Pancreas (tissue), 8 donors: ENCODE measurements around the gene DUOX2. TPM values are rescaled to one million over a fixed set of nuclear protein-coding genes. Genes with fewer than 3 reads are reported as not detected.

Experiments
- polyA plus RNA-seq, 2 donors: library from polyadenylated mRNA; stranded (reverse); fragments of 200-250 nt; gene quantifications; one replicate each; pipeline ENCODE4 v1.2.3, GENCODE V29; 2013
- total RNA-seq, 6 donors: library from RNA; stranded (reverse); fragmentation: NEBNext Ultra II Directional in 4 of 6; extraction: Animal tissue kit (Norgen Biotek cat#: 25700) in 4 of 6; gene quantifications; one replicate each; pipeline versions ENCODE4 v1.2.1 to v1.2.4, GENCODE V29; 2021 to 2023
- donor health status: healthy with polysubstance abuse.
- donor health status: DM: no; HTN: no; CAD: no; lungs with moderate emphysema.
- donor health status: DM: no; HTN: no; CAD: no.
- donor health status: Bipolar disorder and iron deficiency.
- donor health status: DM: yes; HTN: yes; CAD: no.
- donor health status: DM: no; HTN: no; CAD: no.
- donor health status: DM: no; HTN: no; CAD: no.
- donor health status: DM: yes; HTN: yes; CAD: no.

Gene DUOX2
- total and polyA plus RNA-seq, 8 donors: 0.15 to 32.2 (median 0.87) TPM

Other genes with a start within 250 kb of the DUOX2 start
- gene TERB2, start 157.5 kb downstream of the DUOX2 start, total RNA-seq: not detected
- gene TERB2, start 157.5 kb downstream of the DUOX2 start, polyA plus RNA-seq: not detected
- gene SORD, start 91.0 kb downstream of the DUOX2 start, total RNA-seq: 10 to 100 TPM in 2 of 6 donors, 1 to 10 TPM in 4; 6.4 to 14.7 (median 8.9) TPM
- gene SORD, start 91.0 kb downstream of the DUOX2 start, polyA plus RNA-seq: 1 to 10 TPM; 2.1 to 8.9 TPM
- 10 to 100 TPM in 1 of 6 donors, 1 to 10 TPM in 1, under 1 TPM in 2, not detected in 2; 0.35 to 17.0 (median 3.9) TPM for gene DUOXA2, start 154 bp upstream of the DUOX2 start, total RNA-seq
- under 1 TPM in 1 of 2 donors, not detected in 1; 0.16 TPM for gene DUOXA2, start 154 bp upstream of the DUOX2 start, polyA plus RNA-seq
- gene DUOXA1, start 15.7 kb upstream of the DUOX2 start, total RNA-seq: under 1 TPM in 3 of 6 donors, not detected in 3; 0.17 to 0.22 (median 0.19) TPM
- under 1 TPM; 0.11 to 0.14 TPM for gene DUOXA1, start 15.7 kb upstream of the DUOX2 start, polyA plus RNA-seq
- under 1 TPM; 0.14 to 0.97 (median 0.47) TPM for gene DUOX1, start 15.8 kb upstream of the DUOX2 start, total RNA-seq
- gene DUOX1, start 15.8 kb upstream of the DUOX2 start, polyA plus RNA-seq: under 1 TPM; 0.16 to 0.27 TPM
- gene SHF, start 73.8 kb upstream of the DUOX2 start, total RNA-seq: 1 to 10 TPM; 1.0 to 3.7 (median 1.9) TPM
- 1 to 10 TPM; 2.3 to 3.2 TPM for gene SHF, start 73.8 kb upstream of the DUOX2 start, polyA plus RNA-seq
- under 1 TPM in 2 of 6 donors, not detected in 4; 0.09 to 0.22 TPM for gene SLC28A2, start 138.1 kb upstream of the DUOX2 start, total RNA-seq
- gene SLC28A2, start 138.1 kb upstream of the DUOX2 start, polyA plus RNA-seq: not detected